Measurements from ENCODE around the gene LRFN2. TPM values are rescaled to one million over a fixed set of nuclear protein-coding genes. Genes with fewer than 3 reads are reported as not detected.

LRFN2 gene
- total RNA-seq, 1 experiment from 2014 or later, result not detected

GRCh38 chr6:40588480-40588879 lies 1.3 kb upstream of the LRFN2 start:
- no peaks in the 10 kb centered on the region for H3K36me3 Mint-ChIP-seq (ENCODE audit: insufficient read depth, unreplicated experiment)
- no peaks in the 10 kb centered on the region; the same call in 1 of the 2 replicates for H3K4me1 ChIP-seq
- no peak for DNase-seq
- H3K9me3 Mint-ChIP-seq (ENCODE audit: unreplicated experiment), result no peaks in the 10 kb centered on the region
- H3K4me3 Mint-ChIP-seq (ENCODE audit: unreplicated experiment), result no peak overlapping the region
- no TSS peak for BruUV-seq (replicated peaks)
- ChIA-PET POLR2A (interaction anchor here (0.6 kb wide), 1 partner anchor 9 kb away, joined by 3 read pairs; no protein-coding TSS in a partner anchor), CTCF (no interaction called here)
- peaks cover 12% of the 10 kb centered on the region for H3K4me1 Mint-ChIP-seq (ENCODE audit: low read depth, unreplicated experiment)
- TF ChIP-seq CTCF (IDR thresholded peaks at IDR 0.05; ENCODE audit: insufficient read depth in 1 of 2, low read depth in 1 of 2, low read length in 1 of 2, severe bottlenecking in 1 of 2, unreplicated experiment in 1 of 2), result no peak
- no peaks in the 10 kb centered on the region for H3K36me3 ChIP-seq (ENCODE audit: control insufficient read depth, insufficient read depth, low read length)
- H3K27me3 Mint-ChIP-seq (ENCODE audit: insufficient read depth, unreplicated experiment), result peaks cover 30% of the 10 kb centered on the region
- peaks cover 3% of the 10 kb centered on the region; the same call in 1 of the 2 replicates for H3K27me3 ChIP-seq (replicated peaks; ENCODE audit: control insufficient read depth, insufficient read depth, low read length)
- intact Hi-C loops (cut with micrococcal nuclease; ENCODE audit: unreplicated experiment), result loop anchor here (5.0 kb wide), 2 partner anchors 261 to 484 kb away; partner anchors contain the start of genes NFYA and OARD1
- H3K27ac Mint-ChIP-seq (ENCODE audit: unreplicated experiment), result no peak overlapping the region
- no peaks in the 10 kb centered on the region for H3K9me3 ChIP-seq
- no peak overlapping the region for H3K4me3 ChIP-seq (ENCODE audit: low read depth, low read length)

- CTCF ChIA-PET, result interaction anchor here (0.6 to 1.0 kb wide), 9 partner anchors 18 to 841 kb away, joined by 3 to 4 read pairs (median 3); no protein-coding TSS in a partner anchor
- no peak for TF ChIP-seq CTCF (IDR thresholded peaks at IDR 0.05; ENCODE audit: insufficient read depth in 1 of 2, low read depth in 1 of 2, low read length in 1 of 2, severe bottlenecking in 1 of 2, unreplicated experiment in 1 of 2)
- Histone ChIP-seq H3K36me3 (ENCODE audit: control insufficient read depth, insufficient read depth, low read length) (no peaks in the 10 kb centered on the region), H3K9me3 (no peaks in the 10 kb centered on the region), H3K4me1 (no peaks in the 10 kb centered on the region; the same call in 1 of the 2 replicates), H3K4me3 (ENCODE audit: low read depth, low read length) (peak overlapping the region; percentile 39), H3K27me3 (replicated peaks; ENCODE audit: control insufficient read depth, insufficient read depth, low read length) (peaks cover 3% of the 10 kb centered on the region; the same call in 1 of the 2 replicates)
- no peak overlapping the region for H3K27ac Mint-ChIP-seq (ENCODE audit: unreplicated experiment)
- POLR2A ChIA-PET, result interaction anchor here (0.6 kb wide), 1 partner anchor 9 kb away, joined by 3 read pairs; no protein-coding TSS in a partner anchor
- H3K4me3 Mint-ChIP-seq (ENCODE audit: unreplicated experiment), result peak overlapping the region; percentile 40
- BruUV-seq (replicated peaks), result no TSS peak
- intact Hi-C loops (cut with micrococcal nuclease; ENCODE audit: unreplicated experiment), result loop anchor here (5.0 kb wide), 2 partner anchors 261 to 484 kb away; partner anchors contain the start of genes NFYA and OARD1
- no peaks in the 10 kb centered on the region for H3K36me3 Mint-ChIP-seq (ENCODE audit: insufficient read depth, unreplicated experiment)
- no peaks in the 10 kb centered on the region for H3K9me3 Mint-ChIP-seq (ENCODE audit: unreplicated experiment)
- peaks cover 27% of the 10 kb centered on the region for H3K27me3 Mint-ChIP-seq (ENCODE audit: insufficient read depth, unreplicated experiment)
- H3K4me1 Mint-ChIP-seq (ENCODE audit: low read depth, unreplicated experiment), result peaks cover 12% of the 10 kb centered on the region
- no peak for DNase-seq
These were observed 863 bp upstream of the LRFN2 start for GRCh38 chr6:40588070-40588384.

GRCh38 chr6:40586369-40587201 lies 579 bp downstream of the LRFN2 start:
- peaks cover 12% of the 10 kb centered on the region for H3K4me1 Mint-ChIP-seq (ENCODE audit: low read depth, unreplicated experiment)
- peak overlapping the region; percentile 82 for H3K4me3 Mint-ChIP-seq (ENCODE audit: unreplicated experiment)
- Histone ChIP-seq H3K4me3 (ENCODE audit: low read depth, low read length) (no peak overlapping the region), H3K9me3 (no peaks in the 10 kb centered on the region), H3K27me3 (replicated peaks; ENCODE audit: control insufficient read depth, insufficient read depth, low read length) (peaks cover 1% of the 10 kb centered on the region; the same call in 1 of the 2 replicates), H3K36me3 (ENCODE audit: control insufficient read depth, insufficient read depth, low read length) (no peaks in the 10 kb centered on the region), H3K4me1 (no peaks in the 10 kb centered on the region; the same call in 1 of the 2 replicates)
- H3K9me3 Mint-ChIP-seq (ENCODE audit: unreplicated experiment), result no peaks in the 10 kb centered on the region
- intact Hi-C loops (cut with micrococcal nuclease; ENCODE audit: unreplicated experiment), result loop anchor here (5.0 kb wide), 2 partner anchors 259 to 486 kb away; partner anchors contain the start of genes NFYA and OARD1
- DNase-seq, result no peak
- TF ChIP-seq CTCF (IDR thresholded peaks at IDR 0.05; ENCODE audit: insufficient read depth in 1 of 2, low read depth in 1 of 2, low read length in 1 of 2, severe bottlenecking in 1 of 2, unreplicated experiment in 1 of 2), result no peak
- no peaks in the 10 kb centered on the region for H3K36me3 Mint-ChIP-seq (ENCODE audit: insufficient read depth, unreplicated experiment)
- peaks cover 27% of the 10 kb centered on the region for H3K27me3 Mint-ChIP-seq (ENCODE audit: insufficient read depth, unreplicated experiment)
- POLR2A ChIA-PET, result no interaction called here
- CTCF ChIA-PET, result interaction anchor here (0.7 to 1.0 kb wide), 3 partner anchors 24 to 258 kb away, joined by 3 to 4 read pairs (median 3); no protein-coding TSS in a partner anchor
- no TSS peak for BruUV-seq (replicated peaks)
- H3K27ac Mint-ChIP-seq (ENCODE audit: unreplicated experiment), result no peak overlapping the region

Measured in Caco-2 (cell line).